ENCODE data around the gene LRMDA. TPM values are rescaled to one million over a fixed set of nuclear protein-coding genes. Genes with fewer than 3 reads are reported as not detected.

The LRMDA gene
- total and polyA plus RNA-seq, 2 of the 8 experiments (the other 6 are each of a cell fraction or from before 2014, with no cell fraction given): 0.86 to 2.8 TPM

DNA sequence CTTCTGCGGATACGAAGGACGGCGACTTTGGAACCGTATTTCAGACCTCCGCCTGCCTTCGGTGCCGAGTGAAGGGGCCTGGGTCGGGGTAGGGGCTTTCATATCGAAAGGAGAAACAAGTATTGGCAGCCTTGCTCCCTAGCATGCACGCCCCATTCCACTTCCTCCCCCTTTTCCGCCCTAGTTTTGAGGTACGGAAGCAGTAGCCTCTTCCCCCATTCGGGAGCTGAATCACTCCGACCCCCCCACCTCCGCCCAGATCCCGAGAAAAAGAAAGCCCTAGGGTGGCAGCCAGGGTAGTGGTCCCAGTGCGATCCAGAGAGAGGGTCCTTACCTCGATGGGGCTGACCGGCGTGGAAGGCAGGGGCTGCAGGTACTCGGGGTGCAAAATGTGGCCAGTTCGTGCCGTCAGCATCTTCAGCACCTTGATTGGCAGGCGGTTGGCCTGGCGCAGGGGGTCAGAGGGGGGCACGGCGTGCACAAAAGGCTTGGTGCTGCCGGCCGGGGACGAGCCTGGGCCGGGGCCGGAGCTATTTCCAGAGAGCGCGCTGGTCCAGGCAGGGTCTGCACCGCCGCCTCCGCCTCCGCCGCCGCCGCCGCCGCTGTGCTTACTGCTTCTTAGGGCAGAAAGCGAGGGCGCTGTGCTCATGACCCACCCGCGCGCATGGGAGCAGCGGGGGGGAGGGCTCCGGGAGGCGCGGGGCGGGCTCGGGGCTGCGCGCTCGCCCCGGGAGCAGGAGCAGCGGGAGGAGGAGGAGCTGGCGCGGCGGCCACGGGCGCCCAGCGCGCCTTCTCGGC is 30.5 kb upstream of the LRMDA start (continued):
- no peak for TF ChIP-seq TEAD4 (IDR thresholded peaks at IDR 0.05; ENCODE audit: low read depth, low read length)
- TF ChIP-seq KDM4A (IDR thresholded peaks at IDR 0.05; ENCODE audit: low read depth, low read length, severe bottlenecking): no peak
- TF ChIP-seq, protein P1, sequence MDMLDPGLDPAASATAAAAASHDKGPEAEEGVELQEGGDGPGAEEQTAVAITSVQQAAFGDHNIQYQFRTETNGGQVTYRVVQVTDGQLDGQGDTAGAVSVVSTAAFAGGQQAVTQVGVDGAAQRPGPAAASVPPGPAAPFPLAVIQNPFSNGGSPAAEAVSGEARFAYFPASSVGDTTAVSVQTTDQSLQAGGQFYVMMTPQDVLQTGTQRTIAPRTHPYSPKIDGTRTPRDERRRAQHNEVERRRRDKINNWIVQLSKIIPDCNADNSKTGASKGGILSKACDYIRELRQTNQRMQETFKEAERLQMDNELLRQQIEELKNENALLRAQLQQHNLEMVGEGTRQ (IDR thresholded peaks at IDR 0.05; ENCODE audit: low read length): no peak
- TF ChIP-seq NRF1 (IDR thresholded peaks at IDR 0.05; ENCODE audit: low read depth, low read length): no peak
- TF ChIP-seq CBX5 (IDR thresholded peaks at IDR 0.05; ENCODE audit: low read depth, low read length): no peak
- peak; percentile 89; the same call in 1 of the 2 replicates for TF ChIP-seq SUZ12 (IDR thresholded peaks at IDR 0.05; ENCODE audit: low read length)
- no peak for TF ChIP-seq CHD2 (IDR thresholded peaks at IDR 0.05; ENCODE audit: low read length)
- no peak for TF ChIP-seq POU5F1 (IDR thresholded peaks at IDR 0.05; ENCODE audit: low read depth, low read length)
- TF ChIP-seq, protein P2, sequence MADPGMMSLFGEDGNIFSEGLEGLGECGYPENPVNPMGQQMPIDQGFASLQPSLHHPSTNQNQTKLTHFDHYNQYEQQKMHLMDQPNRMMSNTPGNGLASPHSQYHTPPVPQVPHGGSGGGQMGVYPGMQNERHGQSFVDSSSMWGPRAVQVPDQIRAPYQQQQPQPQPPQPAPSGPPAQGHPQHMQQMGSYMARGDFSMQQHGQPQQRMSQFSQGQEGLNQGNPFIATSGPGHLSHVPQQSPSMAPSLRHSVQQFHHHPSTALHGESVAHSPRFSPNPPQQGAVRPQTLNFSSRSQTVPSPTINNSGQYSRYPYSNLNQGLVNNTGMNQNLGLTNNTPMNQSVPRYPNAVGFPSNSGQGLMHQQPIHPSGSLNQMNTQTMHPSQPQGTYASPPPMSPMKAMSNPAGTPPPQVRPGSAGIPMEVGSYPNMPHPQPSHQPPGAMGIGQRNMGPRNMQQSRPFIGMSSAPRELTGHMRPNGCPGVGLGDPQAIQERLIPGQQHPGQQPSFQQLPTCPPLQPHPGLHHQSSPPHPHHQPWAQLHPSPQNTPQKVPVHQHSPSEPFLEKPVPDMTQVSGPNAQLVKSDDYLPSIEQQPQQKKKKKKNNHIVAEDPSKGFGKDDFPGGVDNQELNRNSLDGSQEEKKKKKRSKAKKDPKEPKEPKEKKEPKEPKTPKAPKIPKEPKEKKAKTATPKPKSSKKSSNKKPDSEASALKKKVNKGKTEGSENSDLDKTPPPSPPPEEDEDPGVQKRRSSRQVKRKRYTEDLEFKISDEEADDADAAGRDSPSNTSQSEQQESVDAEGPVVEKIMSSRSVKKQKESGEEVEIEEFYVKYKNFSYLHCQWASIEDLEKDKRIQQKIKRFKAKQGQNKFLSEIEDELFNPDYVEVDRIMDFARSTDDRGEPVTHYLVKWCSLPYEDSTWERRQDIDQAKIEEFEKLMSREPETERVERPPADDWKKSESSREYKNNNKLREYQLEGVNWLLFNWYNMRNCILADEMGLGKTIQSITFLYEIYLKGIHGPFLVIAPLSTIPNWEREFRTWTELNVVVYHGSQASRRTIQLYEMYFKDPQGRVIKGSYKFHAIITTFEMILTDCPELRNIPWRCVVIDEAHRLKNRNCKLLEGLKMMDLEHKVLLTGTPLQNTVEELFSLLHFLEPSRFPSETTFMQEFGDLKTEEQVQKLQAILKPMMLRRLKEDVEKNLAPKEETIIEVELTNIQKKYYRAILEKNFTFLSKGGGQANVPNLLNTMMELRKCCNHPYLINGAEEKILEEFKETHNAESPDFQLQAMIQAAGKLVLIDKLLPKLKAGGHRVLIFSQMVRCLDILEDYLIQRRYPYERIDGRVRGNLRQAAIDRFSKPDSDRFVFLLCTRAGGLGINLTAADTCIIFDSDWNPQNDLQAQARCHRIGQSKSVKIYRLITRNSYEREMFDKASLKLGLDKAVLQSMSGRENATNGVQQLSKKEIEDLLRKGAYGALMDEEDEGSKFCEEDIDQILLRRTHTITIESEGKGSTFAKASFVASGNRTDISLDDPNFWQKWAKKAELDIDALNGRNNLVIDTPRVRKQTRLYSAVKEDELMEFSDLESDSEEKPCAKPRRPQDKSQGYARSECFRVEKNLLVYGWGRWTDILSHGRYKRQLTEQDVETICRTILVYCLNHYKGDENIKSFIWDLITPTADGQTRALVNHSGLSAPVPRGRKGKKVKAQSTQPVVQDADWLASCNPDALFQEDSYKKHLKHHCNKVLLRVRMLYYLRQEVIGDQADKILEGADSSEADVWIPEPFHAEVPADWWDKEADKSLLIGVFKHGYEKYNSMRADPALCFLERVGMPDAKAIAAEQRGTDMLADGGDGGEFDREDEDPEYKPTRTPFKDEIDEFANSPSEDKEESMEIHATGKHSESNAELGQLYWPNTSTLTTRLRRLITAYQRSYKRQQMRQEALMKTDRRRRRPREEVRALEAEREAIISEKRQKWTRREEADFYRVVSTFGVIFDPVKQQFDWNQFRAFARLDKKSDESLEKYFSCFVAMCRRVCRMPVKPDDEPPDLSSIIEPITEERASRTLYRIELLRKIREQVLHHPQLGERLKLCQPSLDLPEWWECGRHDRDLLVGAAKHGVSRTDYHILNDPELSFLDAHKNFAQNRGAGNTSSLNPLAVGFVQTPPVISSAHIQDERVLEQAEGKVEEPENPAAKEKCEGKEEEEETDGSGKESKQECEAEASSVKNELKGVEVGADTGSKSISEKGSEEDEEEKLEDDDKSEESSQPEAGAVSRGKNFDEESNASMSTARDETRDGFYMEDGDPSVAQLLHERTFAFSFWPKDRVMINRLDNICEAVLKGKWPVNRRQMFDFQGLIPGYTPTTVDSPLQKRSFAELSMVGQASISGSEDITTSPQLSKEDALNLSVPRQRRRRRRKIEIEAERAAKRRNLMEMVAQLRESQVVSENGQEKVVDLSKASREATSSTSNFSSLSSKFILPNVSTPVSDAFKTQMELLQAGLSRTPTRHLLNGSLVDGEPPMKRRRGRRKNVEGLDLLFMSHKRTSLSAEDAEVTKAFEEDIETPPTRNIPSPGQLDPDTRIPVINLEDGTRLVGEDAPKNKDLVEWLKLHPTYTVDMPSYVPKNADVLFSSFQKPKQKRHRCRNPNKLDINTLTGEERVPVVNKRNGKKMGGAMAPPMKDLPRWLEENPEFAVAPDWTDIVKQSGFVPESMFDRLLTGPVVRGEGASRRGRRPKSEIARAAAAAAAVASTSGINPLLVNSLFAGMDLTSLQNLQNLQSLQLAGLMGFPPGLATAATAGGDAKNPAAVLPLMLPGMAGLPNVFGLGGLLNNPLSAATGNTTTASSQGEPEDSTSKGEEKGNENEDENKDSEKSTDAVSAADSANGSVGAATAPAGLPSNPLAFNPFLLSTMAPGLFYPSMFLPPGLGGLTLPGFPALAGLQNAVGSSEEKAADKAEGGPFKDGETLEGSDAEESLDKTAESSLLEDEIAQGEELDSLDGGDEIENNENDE (IDR thresholded peaks at IDR 0.05; ENCODE audit: insufficient replicate concordance, low read length): no peak
